Breast epithelium (tissue), 4 donors: ENCODE results near the gene WNT2B. TPM values are rescaled to one million over a fixed set of nuclear protein-coding genes. Genes with fewer than 3 reads are reported as not detected.

Experiments
- DNase-seq, 2 donors: peaks; one replicate each; pipeline ENCODE4 v3.0.0-alpha.2; 2019; ENCODE audit warnings: low spot score in 2 of 2
- H3K27ac ChIP-seq, 2 donors: fragments of 200-600 bp; sonication (generic) in 1 of 2; one replicate each; pipeline ENCODE4 v1.5.1; 2016 to 2019; ENCODE audit warnings: mild to moderate bottlenecking in 1 of 2
- H3K27me3 ChIP-seq, 2 donors: fragments of 200-600 bp; sonication (generic) in 1 of 2; one replicate each; pipeline versions ENCODE4 v1.5.1 to v1.6.0; 2017 to 2019; ENCODE audit warnings: control low read depth in 1 of 2, mild to moderate bottlenecking in 1 of 2
- H3K36me3 ChIP-seq: fragments of 200-600 bp; one replicate; pipeline ENCODE4 v1.5.1; 2019
- H3K4me1 ChIP-seq, 2 donors: fragments of 200-600 bp; sonication (generic); one replicate each; pipeline ENCODE4 v1.5.1; 2016 to 2019; ENCODE audit warnings: control low read depth in 1 of 2
- H3K4me3 ChIP-seq, 3 donors: fragments of 200-600 bp; sonication (generic); 1 replicate in 2 of 3; 2 replicates in 1 of 3; pipeline ENCODE4 v1.5.1; 2016 to 2019; ENCODE audit warnings: mild to moderate bottlenecking in 3 of 3, moderate library complexity in 2 of 3
- H3K9me3 ChIP-seq, 2 donors: fragments of 200-600 bp; sonication (generic) in 1 of 2; one replicate each; pipeline ENCODE4 v1.5.1; 2016 to 2019; ENCODE audit warnings: control low read depth in 1 of 2
- CTCF ChIP-seq, 3 donors: fragments of 450-650 bp; IDR thresholded peaks; one replicate each; pipeline ENCODE4 v1.5.1; 2016 to 2017; ENCODE audit warnings: antibody characterized with exemption in 3 of 3, mild to moderate bottlenecking in 3 of 3, moderate library complexity in 3 of 3
- POLR2A ChIP-seq: fragments of 450-650 bp; IDR thresholded peaks from one replicate; pipeline ENCODE4 v1.6.1; 2016; ENCODE audit warnings: antibody characterized with exemption, mild to moderate bottlenecking, moderate library complexity
- POLR2AphosphoS5 ChIP-seq, 3 donors: sonication (generic); formaldehyde crosslinking; IDR thresholded peaks; one replicate each; pipeline ENCODE4 v1.6.1; 2017; ENCODE audit warnings: antibody characterized with exemption in 3 of 3
- intact Hi-C: fragments of 100-400 bp; cut with DNase I; formaldehyde crosslinking; loops from one replicate; pipeline ENCODE4 v1.15.1; 2023; ENCODE audit warnings: low total_unique reads
- total RNA-seq, 3 donors: library from RNA; depleted of rRNA; stranded (reverse); fragments of >200 nt; gene quantifications; one replicate each; pipeline ENCODE4 v1.1.0, GENCODE V29; 2016

WNT2B gene
- total RNA-seq, 3 donors from 2014 or later = 2.9 to 6.1 (median 6.0) TPM

GRCh38 chr1:112504661-112505399, 3.9 kb upstream of the WNT2B start:
- H3K36me3 ChIP-seq = no peaks in the 10 kb centered on the region
- no peak overlapping the region for H3K27ac ChIP-seq
- H3K4me3 ChIP-seq = no peak overlapping the region
- intact Hi-C loops = no loop called here
- DNase-seq = no peak
- no peaks in the 10 kb centered on the region for H3K9me3 ChIP-seq
- TF ChIP-seq CTCF (IDR thresholded peaks at IDR 0.05) (no peak), POLR2A (no peak), POLR2AphosphoS5 (IDR thresholded peaks at IDR 0.05) (no peak)
- no peaks in the 10 kb centered on the region for H3K27me3 ChIP-seq
- H3K4me1 ChIP-seq = peaks cover 0 to 10% of the 10 kb centered on the region in 2 donors

GRCh38 chr1:112505400-112505785, 3.4 kb upstream of the WNT2B start:
- no peak for DNase-seq
- intact Hi-C loops = no loop called here
- no peaks in the 10 kb centered on the region for H3K27me3 ChIP-seq
- peaks cover 0 to 10% of the 10 kb centered on the region in 2 donors for H3K4me1 ChIP-seq
- H3K9me3 ChIP-seq = no peaks in the 10 kb centered on the region
- TF ChIP-seq POLR2AphosphoS5 (IDR thresholded peaks at IDR 0.05) (no peak), CTCF (IDR thresholded peaks at IDR 0.05) (no peak), POLR2A (no peak)
- H3K4me3 ChIP-seq = no peak overlapping the region
- H3K36me3 ChIP-seq = no peaks in the 10 kb centered on the region
- no peak overlapping the region for H3K27ac ChIP-seq

GRCh38 chr1:112505878-112506277, 2.9 kb upstream of the WNT2B start:
- H3K4me3 ChIP-seq = no peak overlapping the region
- H3K9me3 ChIP-seq = no peaks in the 10 kb centered on the region
- TF ChIP-seq POLR2AphosphoS5 (IDR thresholded peaks at IDR 0.05) (no peak), POLR2A (no peak), CTCF (IDR thresholded peaks at IDR 0.05) (no peak)
- peaks cover 0 to 10% of the 10 kb centered on the region in 2 donors for H3K4me1 ChIP-seq
- H3K27me3 ChIP-seq = no peaks in the 10 kb centered on the region
- H3K27ac ChIP-seq = no peak overlapping the region
- H3K36me3 ChIP-seq = no peaks in the 10 kb centered on the region
- intact Hi-C loops = no loop called here
- no peak for DNase-seq

GRCh38 chr1:112506306-112506705, 2.5 kb upstream of the WNT2B start:
- no peak overlapping the region for H3K4me3 ChIP-seq
- intact Hi-C loops = no loop called here
- H3K27me3 ChIP-seq = no peaks in the 10 kb centered on the region
- no peaks in the 10 kb centered on the region for H3K36me3 ChIP-seq
- peaks cover 0 to 10% of the 10 kb centered on the region in 2 donors for H3K4me1 ChIP-seq
- H3K27ac ChIP-seq = no peak overlapping the region
- DNase-seq = no peak
- no peak for TF ChIP-seq CTCF (IDR thresholded peaks at IDR 0.05)
- no peak for TF ChIP-seq POLR2A
- TF ChIP-seq POLR2AphosphoS5 (IDR thresholded peaks at IDR 0.05) = no peak
- no peaks in the 10 kb centered on the region for H3K9me3 ChIP-seq

- TF ChIP-seq POLR2A (no peak), POLR2AphosphoS5 (IDR thresholded peaks at IDR 0.05) (no peak), CTCF (IDR thresholded peaks at IDR 0.05) (no peak)
- Histone ChIP-seq H3K36me3 (no peaks in the 10 kb centered on the region), H3K27me3 (no peaks in the 10 kb centered on the region), H3K4me1 (peaks cover 0 to 10% of the 10 kb centered on the region in 2 donors), H3K4me3 (no peak overlapping the region), H3K27ac (no peak overlapping the region), H3K9me3 (no peaks in the 10 kb centered on the region)
- DNase-seq = no peak
- intact Hi-C loops = no loop called here
Measured at GRCh38 chr1:112506731-112507130, 2.0 kb upstream of the WNT2B start.
